Left renal cortex interstitium (tissue), 4 donors: Measurements from ENCODE around the gene SCYGR1. TPM values are rescaled to one million over a fixed set of nuclear protein-coding genes. Genes with fewer than 3 reads are reported as not detected.

Experiments used
- polyA plus RNA-seq, 4 donors: library from polyadenylated mRNA; unstranded; fragments of 120-200 nt; gene quantifications; one replicate each; pipeline ENCODE4 v1.2.1, GENCODE V29; 2013; ENCODE audit not compliant: insufficient read length in 4 of 4

The SCYGR1 gene
- polyA plus RNA-seq, 4 donors, result not detected

Other genes starting within 250 kb of the SCYGR1 start
- gene COL4A4, start 223.7 kb downstream of the SCYGR1 start, polyA plus RNA-seq, result 10 to 100 TPM; 44.2 to 59.5 (median 48.4) TPM
- 10 to 100 TPM; 42.2 to 70.2 (median 56.6) TPM for gene COL4A3, start 223.3 kb downstream of the SCYGR1 start, polyA plus RNA-seq
- gene MFF, start 62.7 kb downstream of the SCYGR1 start, polyA plus RNA-seq, result 100 to 1,000 TPM; 124 to 144 (median 134) TPM
- under 1 TPM; 0.06 to 0.13 (median 0.11) TPM for gene TM4SF20, start 8.6 kb downstream of the SCYGR1 start, polyA plus RNA-seq
- gene AGFG1, start 84.2 kb upstream of the SCYGR1 start, polyA plus RNA-seq, result 10 to 100 TPM; 65.6 to 83.0 (median 72.3) TPM
- gene SCYGR2, start 210.9 kb upstream of the SCYGR1 start, polyA plus RNA-seq, result not detected
- gene SCYGR3, start 226.9 kb upstream of the SCYGR1 start, polyA plus RNA-seq, result not detected
- gene SCYGR4, start 229.5 kb upstream of the SCYGR1 start, polyA plus RNA-seq, result not detected